GM19240 (cell line): ENCODE measurements around the gene PTPRM.

Source experiments
- DNase-seq: peaks from one replicate; pipeline ENCODE4 v3.0.0; 2011; ENCODE audit warnings: low spot score; ENCODE audit not compliant: insufficient read length

The PTPRM gene

GRCh38 chr18:8091035-8091434, 523.9 kb downstream of the PTPRM start:
- DNase-seq = no peak

- no peak for DNase-seq
Observed at GRCh38 chr18:8095947-8096570, 528.9 kb downstream of the PTPRM start.

- DNase-seq = no peak
Observed at GRCh38 chr18:8097399-8097798, 530.3 kb downstream of the PTPRM start.

GRCh38 chr18:8097927-8098326, 530.8 kb downstream of the PTPRM start:
- no peak for DNase-seq

GRCh38 chr18:8106603-8107002, 539.5 kb downstream of the PTPRM start:
- no peak for DNase-seq

- DNase-seq = no peak
Observed at GRCh38 chr18:8107426-8107825, 540.3 kb downstream of the PTPRM start.

GRCh38 chr18:8114480-8114879, 547.4 kb downstream of the PTPRM start:
- no peak for DNase-seq

- DNase-seq = no peak
Observed at GRCh38 chr18:8116341-8117005, 549.4 kb downstream of the PTPRM start.

- DNase-seq = no peak
Observed at GRCh38 chr18:8117006-8117371, 549.9 kb downstream of the PTPRM start.

GRCh38 chr18:8121101-8121500, 554.0 kb downstream of the PTPRM start:
- no peak for DNase-seq

- DNase-seq = no peak
Observed at GRCh38 chr18:8121942-8122480, 554.9 kb downstream of the PTPRM start.

GRCh38 chr18:8124232-8125146, 557.4 kb downstream of the PTPRM start:
- DNase-seq = no peak

- DNase-seq = no peak
Observed at GRCh38 chr18:8130096-8130495, 563.0 kb downstream of the PTPRM start.

- no peak for DNase-seq
Observed at GRCh38 chr18:8133032-8133431, 565.9 kb downstream of the PTPRM start.

- no peak for DNase-seq
Observed at GRCh38 chr18:8133888-8134287, 566.8 kb downstream of the PTPRM start.

- no peak for DNase-seq
Observed at GRCh38 chr18:8139127-8139527, 572.0 kb downstream of the PTPRM start.

- no peak for DNase-seq
Observed at GRCh38 chr18:8139891-8140406, 572.8 kb downstream of the PTPRM start.

GRCh38 chr18:8140841-8141501, 573.9 kb downstream of the PTPRM start:
- no peak for DNase-seq

GRCh38 chr18:8142131-8142711, 575.1 kb downstream of the PTPRM start:
- no peak for DNase-seq

- no peak for DNase-seq
Observed at GRCh38 chr18:8142932-8143331, 575.8 kb downstream of the PTPRM start.

- no peak for DNase-seq
Observed at GRCh38 chr18:8151181-8151580, 584.1 kb downstream of the PTPRM start.
